ENCODE measurements around the gene GARIN5A.

Gene GARIN5A

GRCh38 chr19:50507376-50507775, 30.7 kb upstream of the GARIN5A start:
- DNase-seq, result no peak

DNA sequence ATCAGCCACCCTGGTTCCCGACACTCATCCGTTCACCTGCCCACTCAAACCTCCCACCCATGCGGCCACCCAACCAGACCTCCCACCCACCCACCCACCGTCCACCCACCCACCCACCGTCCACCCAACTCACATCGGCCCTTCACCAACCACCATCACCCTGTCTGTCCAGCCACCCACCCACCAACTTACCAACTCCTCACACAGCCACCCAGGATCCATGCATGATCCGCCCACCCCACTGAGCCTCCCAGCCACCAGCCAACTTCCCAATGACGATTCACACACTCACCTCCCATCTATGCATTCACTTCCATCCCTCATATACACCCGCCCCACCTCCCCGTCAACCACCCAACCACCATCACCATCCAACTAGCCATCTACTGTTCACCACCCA, 30.1 kb upstream of the GARIN5A start:
- DNase-seq, result no peak

- no peak for DNase-seq
Observed at GRCh38 chr19:50505856-50506611, 29.4 kb upstream of the GARIN5A start.

DNA sequence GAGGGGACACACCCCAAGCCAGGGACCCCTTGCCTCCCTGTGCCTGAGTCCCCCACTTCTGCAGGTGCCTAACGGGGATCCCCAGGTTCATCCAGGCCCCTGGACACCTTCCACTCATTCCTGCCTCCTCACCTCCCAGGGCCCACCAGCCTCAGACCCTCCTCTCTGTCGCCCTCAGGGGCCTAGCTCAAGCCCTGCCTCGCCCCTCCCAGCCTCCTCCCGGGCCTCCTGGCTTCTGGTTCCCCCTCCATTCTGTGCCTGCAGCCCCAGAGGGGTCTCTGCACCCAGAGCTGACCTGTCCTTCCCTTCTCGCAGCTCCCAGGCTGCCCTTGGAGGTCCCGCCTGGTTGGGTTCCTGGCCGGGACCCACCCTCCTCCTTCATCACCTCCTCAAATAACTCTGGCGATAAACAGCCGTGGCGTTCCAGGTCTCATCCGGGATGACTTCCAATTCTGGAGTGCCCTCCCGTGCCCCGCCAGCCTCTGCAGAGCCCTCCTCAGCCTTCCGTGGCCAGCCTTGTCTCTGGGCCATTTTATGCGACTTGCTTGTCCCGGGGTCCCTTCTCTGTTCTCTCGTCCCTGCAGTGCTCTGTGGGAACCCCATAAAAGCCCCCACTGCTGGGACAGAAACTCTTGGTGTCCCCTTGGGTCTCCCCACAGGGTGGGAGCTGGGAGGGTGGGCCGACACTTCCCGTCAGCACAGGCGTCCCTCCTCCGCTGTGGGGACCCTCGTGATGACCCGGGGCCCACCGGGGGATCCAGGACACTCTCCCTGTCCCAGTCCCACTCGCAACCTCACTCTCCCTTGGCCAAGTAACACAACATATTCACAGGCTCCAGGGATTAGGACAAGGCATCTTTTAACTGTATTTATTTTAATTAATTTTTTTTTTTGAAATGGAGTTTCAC, 25.2 kb upstream of the GARIN5A start:
- DNase-seq, result no peak

- DNase-seq, result no peak
Observed at GRCh38 chr19:50501186-50501567, 24.5 kb upstream of the GARIN5A start.

DNA sequence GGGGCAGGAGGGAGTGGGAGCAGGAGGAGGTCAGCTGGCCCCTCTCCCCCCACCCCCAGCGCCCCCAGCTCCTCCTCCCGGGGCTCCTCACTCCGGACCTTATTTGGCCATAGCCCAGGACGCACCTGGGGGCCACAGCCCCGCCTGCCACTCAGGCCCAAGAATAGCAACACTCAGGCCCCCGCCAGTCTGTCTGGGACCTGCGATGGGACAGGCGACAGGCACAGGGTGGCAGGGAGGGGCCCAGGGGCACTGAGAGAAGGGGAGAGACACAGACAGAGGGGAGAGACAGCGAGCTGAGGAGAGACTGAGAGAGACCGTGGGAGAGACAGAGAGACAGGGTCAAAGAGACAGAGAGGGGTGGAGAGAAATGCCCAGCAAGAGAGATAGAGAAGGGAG, 24.1 kb upstream of the GARIN5A start:
- DNase-seq, result no peak

GRCh38 chr19:50500060-50500752, 23.6 kb upstream of the GARIN5A start:
- no peak for DNase-seq

GRCh38 chr19:50498219-50499056, 21.8 kb upstream of the GARIN5A start:
- DNase-seq, result no peak

- no peak for DNase-seq
Observed at GRCh38 chr19:50497022-50497405, 20.4 kb upstream of the GARIN5A start.

DNA sequence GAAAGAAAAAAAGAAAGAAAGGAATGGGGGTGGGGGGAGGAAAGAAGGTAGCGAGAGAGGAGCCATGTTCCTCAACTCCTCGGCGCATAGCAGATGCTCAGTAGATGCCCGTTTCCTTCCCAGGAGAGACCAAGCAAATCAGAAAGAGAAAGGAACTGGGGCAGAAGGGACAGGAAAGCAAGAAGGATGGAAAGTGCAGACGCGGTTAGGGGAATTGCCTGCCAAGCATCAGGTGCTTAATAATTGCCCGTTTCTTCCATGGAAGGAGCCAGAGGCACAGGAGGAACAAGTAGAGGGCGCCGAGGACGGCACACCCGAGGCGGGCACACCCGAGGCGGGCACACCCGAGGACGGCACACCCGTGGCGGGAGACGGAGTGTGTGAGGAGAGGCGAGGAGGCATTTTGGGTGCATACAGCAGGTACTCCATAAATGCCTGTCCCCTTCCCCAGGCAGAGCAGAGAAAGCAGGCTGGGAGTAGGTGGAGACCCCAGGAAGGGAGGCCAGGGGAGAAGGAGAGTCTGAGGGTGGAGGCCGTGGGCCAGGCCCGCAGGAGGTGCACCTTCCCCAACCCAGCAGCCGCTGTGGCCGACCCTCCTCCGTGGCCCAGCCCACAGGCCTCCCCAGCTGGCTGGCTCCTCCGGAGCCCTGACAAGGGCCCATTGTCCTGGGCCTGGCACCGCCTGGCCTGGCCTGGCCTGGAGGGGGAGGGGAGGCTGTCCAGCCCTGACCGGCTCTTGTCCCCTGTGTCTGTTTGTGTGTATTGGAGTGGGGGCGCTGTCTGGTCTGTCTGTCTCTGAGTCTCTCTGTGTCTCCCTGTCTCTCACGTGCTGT, 19.8 kb upstream of the GARIN5A start:
- DNase-seq, result no peak

GRCh38 chr19:50495020-50495531, 18.4 kb upstream of the GARIN5A start:
- DNase-seq, result no peak

- no peak for DNase-seq
Observed at GRCh38 chr19:50494186-50495019, 17.8 kb upstream of the GARIN5A start.

GRCh38 chr19:50493171-50493570, 16.5 kb upstream of the GARIN5A start:
- DNase-seq, result no peak

DNA sequence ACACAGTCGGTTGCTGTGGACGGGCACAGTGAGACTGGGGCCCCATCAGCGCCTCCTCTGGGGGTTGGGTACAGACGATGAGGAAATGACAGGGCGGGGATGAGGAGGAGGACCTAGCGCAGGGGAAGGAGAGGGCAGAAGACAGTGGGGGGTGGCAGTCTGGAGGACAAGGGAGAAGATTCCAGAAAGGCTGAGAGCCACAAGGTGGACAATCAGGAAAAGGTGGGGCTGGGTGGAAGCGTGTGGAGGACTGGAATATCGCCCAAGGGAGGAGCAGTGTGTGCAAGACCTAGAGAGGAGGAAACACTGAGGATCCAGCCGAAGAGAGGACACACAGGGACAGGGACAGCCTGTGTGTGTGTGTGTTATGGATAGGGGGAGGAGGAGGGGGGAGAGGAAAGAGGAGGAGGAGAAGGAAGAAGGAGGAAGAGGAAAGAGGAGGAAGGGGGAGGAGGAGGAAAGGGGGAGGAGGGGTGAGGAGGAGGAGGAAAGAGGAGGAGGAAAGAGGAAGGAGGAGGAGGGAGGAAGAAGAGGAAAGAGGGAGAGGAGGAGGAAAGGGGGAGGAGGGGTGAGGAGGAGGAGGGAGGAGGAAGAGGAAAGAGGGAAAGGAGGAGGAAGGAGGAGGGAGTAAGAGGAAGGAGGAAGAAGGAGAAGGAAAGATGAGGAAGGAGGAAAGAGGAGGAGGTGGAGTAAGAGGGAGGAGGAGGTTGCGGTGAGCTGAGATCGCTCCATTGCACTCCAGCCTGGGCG, 15.8 kb upstream of the GARIN5A start:
- no peak for DNase-seq

GRCh38 chr19:50490991-50491472, 14.4 kb upstream of the GARIN5A start:
- no peak for DNase-seq

DNA sequence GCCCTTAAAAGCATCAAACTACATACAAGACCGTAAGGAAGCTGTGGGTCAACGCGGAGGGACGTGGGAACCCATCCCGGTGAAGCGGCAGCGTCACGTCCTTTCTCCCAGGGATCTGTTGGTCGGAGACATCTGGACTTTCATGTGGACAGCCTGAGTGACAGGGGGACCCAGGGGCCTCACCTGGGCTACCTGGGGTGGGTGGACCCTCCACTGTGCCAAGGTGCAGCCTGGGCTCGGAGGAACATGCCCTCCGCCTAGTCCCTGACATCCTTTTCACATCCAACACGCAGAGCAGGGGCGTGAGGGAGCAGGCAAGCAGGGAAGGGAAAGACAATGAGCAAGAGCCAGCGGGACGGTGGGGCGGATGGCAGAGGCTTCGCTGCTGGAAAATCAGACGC, 13.8 kb upstream of the GARIN5A start:
- no peak for DNase-seq

- no peak for DNase-seq
Observed at GRCh38 chr19:50489461-50490011, 12.9 kb upstream of the GARIN5A start.

- no peak for DNase-seq
Observed at GRCh38 chr19:50488389-50489194, 11.9 kb upstream of the GARIN5A start.
